Measurements from ENCODE around the gene DOCK11. TPM values are rescaled to one million over a fixed set of nuclear protein-coding genes. Genes with fewer than 3 reads are reported as not detected.
A peak's percentile ranks its signal among the peaks of the same experiment; 100 is the strongest.

DOCK11 gene
- total RNA-seq, 1 donor from 2014 or later = 23.0 TPM

DNA sequence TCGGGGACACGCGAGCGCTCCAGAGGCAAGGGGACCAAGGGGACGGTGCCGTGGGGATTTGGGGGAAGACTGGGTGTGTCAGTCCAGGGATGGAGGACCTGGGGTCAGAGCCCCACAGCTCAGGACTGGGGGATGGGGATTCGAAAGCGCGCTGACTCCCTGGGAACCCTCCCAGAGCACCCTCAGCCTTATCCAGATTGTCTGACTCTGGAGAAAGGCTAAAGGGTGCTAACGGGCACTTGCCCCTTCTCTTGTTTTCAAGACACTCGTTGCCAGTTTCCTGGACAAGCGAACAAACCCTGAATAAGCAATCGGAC lies 1.1 kb downstream of the DOCK11 start:
- peak overlapping the region; percentile 80 to 94 for H3K27ac ChIP-seq
- peak overlapping the region; percentile 49 to 93 for H3K4me3 ChIP-seq
- peaks cover 0 to 3% of the 10 kb centered on the region in 2 donors for H3K4me1 ChIP-seq
- DNase-seq (ENCODE audit: low spot score in 2 of 2) = no peak
- intact Hi-C loops (cut with DNase I) = loop anchor here (2.0 to 10.0 kb wide), 4 partner anchors 16 to 228 kb away; partner anchors contain the start of gene IL13RA1
- H3K27me3 ChIP-seq = no peaks in the 10 kb centered on the region
- no peaks in the 10 kb centered on the region for H3K9me3 ChIP-seq
- no peaks in the 10 kb centered on the region for H3K36me3 ChIP-seq
- TF ChIP-seq CTCF (IDR thresholded peaks at IDR 0.05) = no peak

DNA sequence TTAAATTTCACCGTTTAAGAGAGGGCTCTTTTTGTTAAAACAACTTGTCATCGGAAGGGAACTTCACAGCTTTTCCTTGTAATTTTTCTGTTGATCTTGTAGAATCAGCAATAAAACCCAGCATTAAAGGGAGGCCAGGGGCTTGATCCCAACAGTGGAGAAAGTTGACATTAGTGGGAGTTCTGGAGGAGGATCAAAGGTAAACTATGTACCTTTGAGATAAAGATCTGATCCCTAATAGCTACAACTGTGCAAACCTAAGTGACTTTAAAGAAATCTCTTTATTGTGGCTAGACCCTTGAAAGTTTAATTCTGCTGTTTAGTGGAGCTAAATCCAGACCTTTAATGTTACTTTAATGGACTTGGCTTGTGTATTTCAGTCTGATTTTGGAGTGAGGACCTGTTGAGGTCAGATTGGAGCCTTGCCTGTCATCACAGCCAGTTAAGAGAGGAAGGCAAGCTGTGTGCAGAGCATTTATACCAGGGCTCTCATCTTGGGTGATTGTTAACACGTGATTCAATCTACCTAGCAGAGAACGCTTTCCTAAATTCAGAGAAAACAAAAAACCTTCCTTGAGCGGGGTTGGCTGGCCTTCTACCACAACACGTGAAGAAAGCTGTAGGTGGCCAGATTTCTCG lies 1.7 kb downstream of the DOCK11 start:
- Histone ChIP-seq H3K36me3 (no peaks in the 10 kb centered on the region), H3K4me1 (peaks cover 0 to 3% of the 10 kb centered on the region in 2 donors), H3K4me3 (peak overlapping the region; percentile 49 to 93), H3K27ac (peak overlapping the region; percentile 80 to 94), H3K27me3 (no peaks in the 10 kb centered on the region), H3K9me3 (no peaks in the 10 kb centered on the region)
- no peak for TF ChIP-seq CTCF (IDR thresholded peaks at IDR 0.05)
- no peak for DNase-seq (ENCODE audit: low spot score in 2 of 2)
- intact Hi-C loops (cut with DNase I) = loop anchor here (2.0 to 10.0 kb wide), 4 partner anchors 16 to 228 kb away; partner anchors contain the start of gene IL13RA1

GRCh38 chrX:118498351-118498750 lies 2.7 kb downstream of the DOCK11 start:
- no peaks in the 10 kb centered on the region for H3K27me3 ChIP-seq
- H3K27ac ChIP-seq = peak overlapping the region in 1 of 2 donors; percentile 43
- intact Hi-C loops (cut with DNase I) = loop anchor here (5.0 to 10.0 kb wide), 3 partner anchors 39 to 226 kb away; partner anchors contain the start of gene IL13RA1
- no peak for DNase-seq (ENCODE audit: low spot score in 2 of 2)
- TF ChIP-seq CTCF (IDR thresholded peaks at IDR 0.05) = no peak
- no peaks in the 10 kb centered on the region for H3K36me3 ChIP-seq
- H3K9me3 ChIP-seq = no peaks in the 10 kb centered on the region
- H3K4me3 ChIP-seq = no peak overlapping the region
- H3K4me1 ChIP-seq = peaks cover 0 to 3% of the 10 kb centered on the region in 2 donors

- no peak for TF ChIP-seq CTCF (IDR thresholded peaks at IDR 0.05)
- no peaks in the 10 kb centered on the region for H3K36me3 ChIP-seq
- no peak overlapping the region for H3K4me3 ChIP-seq
- no peak for DNase-seq (ENCODE audit: low spot score in 2 of 2)
- no peaks in the 10 kb centered on the region for H3K27me3 ChIP-seq
- no peaks in the 10 kb centered on the region for H3K9me3 ChIP-seq
- peak overlapping the region; percentile 41 to 43 for H3K27ac ChIP-seq
- H3K4me1 ChIP-seq = peaks cover 0 to 3% of the 10 kb centered on the region in 2 donors
- intact Hi-C loops (cut with DNase I) = loop anchor here (5.0 to 10.0 kb wide), 3 partner anchors 39 to 226 kb away; partner anchors contain the start of gene IL13RA1
Observed at GRCh38 chrX:118498755-118499154, 3.1 kb downstream of the DOCK11 start.

DNA sequence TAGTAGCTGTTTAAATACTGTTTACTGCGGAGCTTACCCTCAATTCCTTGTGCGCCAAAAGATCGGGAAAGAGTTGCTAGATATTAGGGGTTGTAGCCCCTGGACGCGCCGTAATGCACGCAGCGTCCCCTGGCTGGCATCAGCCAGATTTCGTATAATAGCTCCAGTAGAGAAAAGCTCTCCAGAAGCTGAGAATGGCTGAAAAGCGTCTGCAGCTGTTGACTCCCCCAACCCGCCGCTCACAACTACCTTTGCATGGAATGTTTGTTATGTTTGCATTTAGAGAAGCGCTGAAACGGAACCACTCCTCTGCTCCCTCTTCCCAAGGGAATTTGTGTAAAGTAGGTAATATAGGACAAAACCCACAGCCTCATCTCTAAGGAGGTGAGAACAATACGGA lies 3.7 kb downstream of the DOCK11 start:
- Histone ChIP-seq H3K27me3 (no peaks in the 10 kb centered on the region), H3K27ac (peak overlapping the region in 1 of 2 donors; percentile 41), H3K36me3 (no peaks in the 10 kb centered on the region), H3K4me1 (peaks cover 0 to 3% of the 10 kb centered on the region in 2 donors), H3K4me3 (no peak overlapping the region), H3K9me3 (no peaks in the 10 kb centered on the region)
- intact Hi-C loops (cut with DNase I) = loop anchor here (5.0 to 10.0 kb wide), 3 partner anchors 38 to 226 kb away; partner anchors contain the start of gene IL13RA1
- DNase-seq (ENCODE audit: low spot score in 2 of 2) = no peak
- peak in 1 of 3 experiments; percentile 29 for TF ChIP-seq CTCF (IDR thresholded peaks at IDR 0.05)
